GM12878 (cell line): ENCODE results near the gene MIA2. TPM values are rescaled to one million over a fixed set of nuclear protein-coding genes. Genes with fewer than 3 reads are reported as not detected.

Experiments used
- BACH1 ChIP-seq: fragments of 450-650 bp; IDR thresholded peaks from 2 replicates; pipeline ENCODE4 v1.6.1; 2017; ENCODE audit warnings: mild to moderate bottlenecking, borderline replicate concordance
- CBX3 ChIP-seq: fragments of 200-600 bp; sonication (generic); IDR thresholded peaks from 2 replicates; pipeline ENCODE4 v1.6.1; 2016; ENCODE audit warnings: low read depth, borderline replicate concordance
- IRF4 ChIP-seq: IDR thresholded peaks from 2 replicates; pipeline ENCODE4 v1.6.1; 2011; ENCODE audit warnings: low read depth, low read length
- KLF5 ChIP-seq: fragments of 450-650 bp; IDR thresholded peaks from 2 replicates; pipeline ENCODE4 v1.6.1; 2014; ENCODE audit warnings: mild to moderate bottlenecking; ENCODE audit not compliant: partially characterized antibody
- MYC ChIP-seq: IDR thresholded peaks from 2 replicates; pipeline ENCODE4 v1.6.1; 2011; ENCODE audit warnings: mild to moderate bottlenecking, low read length, moderate library complexity, inconsistent platforms; ENCODE audit not compliant: insufficient read depth, insufficient replicate concordance, insufficient read length, severe bottlenecking
- NBN ChIP-seq: fragments of 450-650 bp; IDR thresholded peaks from 2 replicates; pipeline ENCODE4 v1.6.1; 2016
- NFIC ChIP-seq: IDR thresholded peaks from 2 replicates; pipeline ENCODE4 v1.6.1; 2012; ENCODE audit warnings: low read depth, mild to moderate bottlenecking, inconsistent platforms, low read length, moderate library complexity
- POLR2AphosphoS2 ChIP-seq: IDR thresholded peaks from 2 replicates; pipeline ENCODE4 v1.6.1; 2011; ENCODE audit warnings: low read depth, mild to moderate bottlenecking, low read length, improper control_type of control experiment, moderate library complexity
- SMAD5 ChIP-seq: IDR thresholded peaks from 2 replicates; pipeline ENCODE4 v1.6.1; 2016; ENCODE audit warnings: antibody characterized with exemption, low read depth
- SMC3 ChIP-seq: IDR thresholded peaks from 2 replicates; pipeline ENCODE4 v1.6.1; 2011; ENCODE audit warnings: low read length, improper control_type of control experiment, borderline replicate concordance
- WRNIP1 ChIP-seq: IDR thresholded peaks from 2 replicates; pipeline ENCODE4 v1.6.1; 2011; ENCODE audit warnings: low read depth, low read length, improper control_type of control experiment, borderline replicate concordance
- YY1 ChIP-seq: IDR thresholded peaks from 2 replicates; pipeline ENCODE4 v1.6.1; 2011; ENCODE audit warnings: low read depth, mild to moderate bottlenecking, low read length
- ZNF384 ChIP-seq: IDR thresholded peaks from 2 replicates; pipeline ENCODE4 v1.6.1; 2012; ENCODE audit warnings: low read depth, mild to moderate bottlenecking, low read length, improper control_type of control experiment, borderline replicate concordance
- polyA plus RNA-seq, 11 experiments: library from polyadenylated mRNA; depleted of rRNA in 4 of 11; unstranded in 6 of 11; stranded (reverse) in 5 of 11; fragments of >200 nt; fragmentation: Nextera tagmentation in 4 of 11; fragmentation: Illumina TruSeq in 1 of 11; extraction: Ambion mirVana in 4 of 11; extraction: Trizol in 1 of 11; gene quantifications; 1 replicate in 1 of 11; 2 replicates in 10 of 11; pipeline versions ENCODE4 v1.2.1 to v1.2.3, GENCODE V29; 2011 to 2016; ENCODE audit warnings: inconsistent platforms in 2 of 11, missing spikeins in 2 of 11, low read depth in 1 of 11
- total RNA-seq, 4 experiments: library from RNA; depleted of rRNA in 3 of 4; stranded (reverse); fragments of >200 nt in 3 of 4; fragmentation: Illumina TruSeq in 1 of 4; extraction: Trizol in 1 of 4; gene quantifications; 2 replicates each; pipeline versions ENCODE4 v1.2.1 to v1.2.3, GENCODE V29; 2013 to 2021
- TF ChIP-seq, protein P1 (sequence below): fragments of 450-650 bp; IDR thresholded peaks from 2 replicates; pipeline ENCODE4 v1.6.1; 2016; ENCODE audit warnings: mild to moderate bottlenecking
- TF ChIP-seq, protein P2 (sequence below): fragments of 450-650 bp; formaldehyde crosslinking; IDR thresholded peaks from 2 replicates; pipeline ENCODE4 v1.4.0; 2022; ENCODE audit warnings: mild to moderate bottlenecking, moderate library complexity
- TF ChIP-seq, protein P3 (sequence below): fragments of 450-650 bp; IDR thresholded peaks from 2 replicates; pipeline ENCODE4 v1.6.1; 2016; ENCODE audit warnings: mild to moderate bottlenecking, moderate library complexity, borderline replicate concordance
- TF ChIP-seq, protein P4 (sequence below): fragments of 450-650 bp; IDR thresholded peaks from 2 replicates; pipeline ENCODE4 v1.6.1; 2018; ENCODE audit warnings: borderline replicate concordance, mild to moderate bottlenecking; ENCODE audit not compliant: partially characterized antibody

Gene MIA2
- total and polyA plus RNA-seq, 10 of the 15 experiments (the other 5 are each of a cell fraction or from before 2014, with no cell fraction given) = 6.3 to 36.8 (median 17.1) TPM

DNA sequence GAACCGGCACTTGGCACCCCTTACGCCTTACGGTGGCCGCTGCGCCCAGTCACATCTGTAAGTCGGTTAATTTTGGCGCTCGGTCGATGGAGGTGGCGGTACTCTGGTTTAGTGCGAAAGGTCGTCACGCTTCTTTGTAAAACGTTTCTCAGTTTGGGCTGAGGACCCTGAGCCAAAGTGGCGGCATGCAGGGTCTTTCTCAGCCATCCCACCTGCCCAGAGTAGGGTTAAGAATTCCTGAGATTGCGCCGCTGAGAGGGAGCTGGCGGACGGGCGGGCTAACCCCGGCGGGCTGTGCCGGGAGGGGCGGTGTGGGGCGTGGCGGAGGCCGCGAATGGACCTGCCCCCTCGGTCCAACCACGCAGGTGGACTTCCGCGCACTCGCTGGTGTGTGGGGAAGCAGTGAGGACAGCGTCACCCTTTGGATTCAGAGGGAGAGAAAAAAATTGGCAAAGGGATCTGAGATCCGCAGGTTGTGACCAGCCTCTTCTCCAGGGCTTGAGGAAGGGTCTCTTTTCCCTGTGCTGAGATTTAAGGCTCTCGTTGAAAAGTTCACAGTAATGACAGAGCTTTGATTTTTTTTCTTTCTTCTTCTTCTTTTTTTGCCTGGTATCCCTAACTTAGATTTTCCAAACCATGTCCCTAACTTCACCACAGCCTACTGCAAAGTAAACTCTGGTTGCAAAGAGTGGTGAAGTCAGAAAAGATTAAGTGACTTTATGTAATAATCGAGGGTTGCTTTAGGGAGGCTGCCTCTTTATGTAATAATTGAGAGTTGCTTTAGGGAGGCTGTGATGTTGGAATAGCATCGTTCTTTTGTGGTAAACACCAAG, 199.1 kb downstream of the MIA2 start (continued):
- TF ChIP-seq CBX3 = no peak
- peak; percentile 60; the same call in 1 of the 2 replicates for TF ChIP-seq POLR2AphosphoS2
- TF ChIP-seq NFIC = peak; percentile 41; the same call in 1 of the 2 replicates
- TF ChIP-seq, protein P1, sequence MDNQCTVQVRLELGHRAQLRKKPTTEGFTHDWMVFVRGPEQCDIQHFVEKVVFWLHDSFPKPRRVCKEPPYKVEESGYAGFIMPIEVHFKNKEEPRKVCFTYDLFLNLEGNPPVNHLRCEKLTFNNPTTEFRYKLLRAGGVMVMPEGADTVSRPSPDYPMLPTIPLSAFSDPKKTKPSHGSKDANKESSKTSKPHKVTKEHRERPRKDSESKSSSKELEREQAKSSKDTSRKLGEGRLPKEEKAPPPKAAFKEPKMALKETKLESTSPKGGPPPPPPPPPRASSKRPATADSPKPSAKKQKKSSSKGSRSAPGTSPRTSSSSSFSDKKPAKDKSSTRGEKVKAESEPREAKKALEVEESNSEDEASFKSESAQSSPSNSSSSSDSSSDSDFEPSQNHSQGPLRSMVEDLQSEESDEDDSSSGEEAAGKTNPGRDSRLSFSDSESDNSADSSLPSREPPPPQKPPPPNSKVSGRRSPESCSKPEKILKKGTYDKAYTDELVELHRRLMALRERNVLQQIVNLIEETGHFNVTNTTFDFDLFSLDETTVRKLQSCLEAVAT = no peak; the same call in 1 of the 2 replicates
- TF ChIP-seq, protein P2, sequence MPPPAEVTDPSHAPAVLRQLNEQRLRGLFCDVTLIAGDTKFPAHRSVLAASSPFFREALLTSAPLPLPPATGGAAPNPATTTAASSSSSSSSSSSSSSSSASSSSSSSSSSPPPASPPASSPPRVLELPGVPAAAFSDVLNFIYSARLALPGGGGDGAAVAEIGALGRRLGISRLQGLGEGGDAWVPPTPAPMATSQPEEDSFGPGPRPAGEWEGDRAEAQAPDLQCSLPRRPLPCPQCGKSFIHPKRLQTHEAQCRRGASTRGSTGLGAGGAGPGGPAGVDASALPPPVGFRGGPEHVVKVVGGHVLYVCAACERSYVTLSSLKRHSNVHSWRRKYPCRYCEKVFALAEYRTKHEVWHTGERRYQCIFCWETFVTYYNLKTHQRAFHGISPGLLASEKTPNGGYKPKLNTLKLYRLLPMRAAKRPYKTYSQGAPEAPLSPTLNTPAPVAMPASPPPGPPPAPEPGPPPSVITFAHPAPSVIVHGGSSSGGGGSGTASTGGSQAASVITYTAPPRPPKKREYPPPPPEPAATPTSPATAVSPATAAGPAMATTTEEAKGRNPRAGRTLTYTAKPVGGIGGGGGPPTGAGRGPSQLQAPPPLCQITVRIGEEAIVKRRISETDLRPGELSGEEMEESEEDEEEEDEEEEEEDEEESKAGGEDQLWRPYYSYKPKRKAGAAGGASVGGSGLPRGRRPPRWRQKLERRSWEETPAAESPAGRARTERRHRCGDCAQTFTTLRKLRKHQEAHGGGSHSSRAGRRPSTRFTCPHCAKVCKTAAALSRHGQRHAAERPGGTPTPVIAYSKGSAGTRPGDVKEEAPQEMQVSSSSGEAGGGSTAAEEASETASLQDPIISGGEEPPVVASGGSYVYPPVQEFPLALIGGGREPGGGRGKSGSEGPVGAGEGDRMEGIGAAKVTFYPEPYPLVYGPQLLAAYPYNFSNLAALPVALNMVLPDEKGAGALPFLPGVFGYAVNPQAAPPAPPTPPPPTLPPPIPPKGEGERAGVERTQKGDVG (CRISPR knock-in tag) = no peak
- TF ChIP-seq, protein P3, sequence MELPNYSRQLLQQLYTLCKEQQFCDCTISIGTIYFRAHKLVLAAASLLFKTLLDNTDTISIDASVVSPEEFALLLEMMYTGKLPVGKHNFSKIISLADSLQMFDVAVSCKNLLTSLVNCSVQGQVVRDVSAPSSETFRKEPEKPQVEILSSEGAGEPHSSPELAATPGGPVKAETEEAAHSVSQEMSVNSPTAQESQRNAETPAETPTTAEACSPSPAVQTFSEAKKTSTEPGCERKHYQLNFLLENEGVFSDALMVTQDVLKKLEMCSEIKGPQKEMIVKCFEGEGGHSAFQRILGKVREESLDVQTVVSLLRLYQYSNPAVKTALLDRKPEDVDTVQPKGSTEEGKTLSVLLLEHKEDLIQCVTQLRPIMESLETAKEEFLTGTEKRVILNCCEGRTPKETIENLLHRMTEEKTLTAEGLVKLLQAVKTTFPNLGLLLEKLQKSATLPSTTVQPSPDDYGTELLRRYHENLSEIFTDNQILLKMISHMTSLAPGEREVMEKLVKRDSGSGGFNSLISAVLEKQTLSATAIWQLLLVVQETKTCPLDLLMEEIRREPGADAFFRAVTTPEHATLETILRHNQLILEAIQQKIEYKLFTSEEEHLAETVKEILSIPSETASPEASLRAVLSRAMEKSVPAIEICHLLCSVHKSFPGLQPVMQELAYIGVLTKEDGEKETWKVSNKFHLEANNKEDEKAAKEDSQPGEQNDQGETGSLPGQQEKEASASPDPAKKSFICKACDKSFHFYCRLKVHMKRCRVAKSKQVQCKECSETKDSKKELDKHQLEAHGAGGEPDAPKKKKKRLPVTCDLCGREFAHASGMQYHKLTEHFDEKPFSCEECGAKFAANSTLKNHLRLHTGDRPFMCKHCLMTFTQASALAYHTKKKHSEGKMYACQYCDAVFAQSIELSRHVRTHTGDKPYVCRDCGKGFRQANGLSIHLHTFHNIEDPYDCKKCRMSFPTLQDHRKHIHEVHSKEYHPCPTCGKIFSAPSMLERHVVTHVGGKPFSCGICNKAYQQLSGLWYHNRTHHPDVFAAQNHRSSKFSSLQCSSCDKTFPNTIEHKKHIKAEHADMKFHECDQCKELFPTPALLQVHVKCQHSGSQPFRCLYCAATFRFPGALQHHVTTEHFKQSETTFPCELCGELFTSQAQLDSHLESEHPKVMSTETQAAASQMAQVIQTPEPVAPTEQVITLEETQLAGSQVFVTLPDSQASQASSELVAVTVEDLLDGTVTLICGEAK = 0 out of 2 replicates have a peak, but pooled peaks have one; percentile 1
- peak; percentile 53; the same call in 1 of the 2 replicates for TF ChIP-seq YY1
- TF ChIP-seq NBN = peak; percentile 97
- TF ChIP-seq, protein P4, sequence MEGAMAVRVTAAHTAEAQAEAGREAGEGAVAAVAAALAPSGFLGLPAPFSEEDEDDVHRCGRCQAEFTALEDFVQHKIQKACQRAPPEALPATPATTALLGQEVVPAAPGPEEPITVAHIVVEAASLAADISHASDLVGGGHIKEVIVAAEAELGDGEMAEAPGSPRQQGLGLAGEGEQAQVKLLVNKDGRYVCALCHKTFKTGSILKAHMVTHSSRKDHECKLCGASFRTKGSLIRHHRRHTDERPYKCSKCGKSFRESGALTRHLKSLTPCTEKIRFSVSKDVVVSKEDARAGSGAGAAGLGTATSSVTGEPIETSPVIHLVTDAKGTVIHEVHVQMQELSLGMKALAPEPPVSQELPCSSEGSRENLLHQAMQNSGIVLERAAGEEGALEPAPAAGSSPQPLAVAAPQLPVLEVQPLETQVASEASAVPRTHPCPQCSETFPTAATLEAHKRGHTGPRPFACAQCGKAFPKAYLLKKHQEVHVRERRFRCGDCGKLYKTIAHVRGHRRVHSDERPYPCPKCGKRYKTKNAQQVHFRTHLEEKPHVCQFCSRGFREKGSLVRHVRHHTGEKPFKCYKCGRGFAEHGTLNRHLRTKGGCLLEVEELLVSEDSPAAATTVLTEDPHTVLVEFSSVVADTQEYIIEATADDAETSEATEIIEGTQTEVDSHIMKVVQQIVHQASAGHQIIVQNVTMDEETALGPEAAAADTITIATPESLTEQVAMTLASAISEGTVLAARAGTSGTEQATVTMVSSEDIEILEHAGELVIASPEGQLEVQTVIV = no peak
- TF ChIP-seq MYC = peak; percentile 18
- no peak for TF ChIP-seq IRF4
- TF ChIP-seq SMAD5 = peak; percentile 51; the same call in 1 of the 2 replicates
- TF ChIP-seq SMC3 = 0 out of 2 replicates have a peak, but pooled peaks have one; percentile 9
- no peak for TF ChIP-seq ZNF384
- 0 out of 2 replicates have a peak, but pooled peaks have one; percentile 20 for TF ChIP-seq BACH1
- no peak for TF ChIP-seq KLF5
- no peak for TF ChIP-seq WRNIP1
